Esophagus muscularis mucosa (tissue), 4 donors: Measurements from ENCODE around the gene TREML1.

ENCODE experiments used
- EP300 ChIP-seq: sonication (generic); formaldehyde crosslinking; IDR thresholded peaks from one replicate; pipeline ENCODE4 v1.6.1; 2017; ENCODE audit warnings: antibody characterized with exemption
- POLR2A ChIP-seq: fragments of 450-650 bp; IDR thresholded peaks from one replicate; pipeline ENCODE4 v1.6.1; 2017; ENCODE audit warnings: antibody characterized with exemption, moderate library complexity, mild to moderate bottlenecking, low read depth
- POLR2AphosphoS5 ChIP-seq, 2 donors: sonication (generic); formaldehyde crosslinking; IDR thresholded peaks; one replicate each; pipeline ENCODE4 v1.6.1; 2017; ENCODE audit warnings: antibody characterized with exemption in 2 of 2
- TF ChIP-seq, protein P1 (sequence below), 3 experiments: fragments of 200-600 bp in 2 of 3; fragments of 450-650 bp in 1 of 3; sonication (generic) in 2 of 3; IDR thresholded peaks; one replicate each; pipeline ENCODE4 v1.5.1; 2017 to 2019; ENCODE audit warnings: antibody characterized with exemption in 3 of 3, mild to moderate bottlenecking in 2 of 3, moderate library complexity in 1 of 3

DNA sequence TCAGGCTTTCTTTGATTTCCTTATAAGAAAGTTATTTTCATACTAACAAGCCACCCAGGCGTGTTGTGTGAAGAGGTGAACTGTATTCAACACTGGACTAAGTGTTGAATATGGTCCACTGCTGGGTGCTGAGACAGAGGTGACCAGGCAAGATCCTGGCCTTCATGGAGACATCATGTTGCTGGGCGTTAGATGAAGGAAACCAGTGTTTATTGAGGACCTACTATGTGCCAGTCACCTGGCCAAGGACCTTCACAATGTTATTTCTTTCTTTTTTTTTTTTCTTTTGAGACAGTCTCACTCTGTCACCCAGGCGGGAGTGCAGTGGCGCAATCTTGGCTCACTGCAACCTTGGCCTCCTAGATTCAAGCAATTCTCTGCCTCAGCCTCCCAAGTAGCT, 1.9 kb upstream of the TREML1 start:
- TF ChIP-seq, protein P1, sequence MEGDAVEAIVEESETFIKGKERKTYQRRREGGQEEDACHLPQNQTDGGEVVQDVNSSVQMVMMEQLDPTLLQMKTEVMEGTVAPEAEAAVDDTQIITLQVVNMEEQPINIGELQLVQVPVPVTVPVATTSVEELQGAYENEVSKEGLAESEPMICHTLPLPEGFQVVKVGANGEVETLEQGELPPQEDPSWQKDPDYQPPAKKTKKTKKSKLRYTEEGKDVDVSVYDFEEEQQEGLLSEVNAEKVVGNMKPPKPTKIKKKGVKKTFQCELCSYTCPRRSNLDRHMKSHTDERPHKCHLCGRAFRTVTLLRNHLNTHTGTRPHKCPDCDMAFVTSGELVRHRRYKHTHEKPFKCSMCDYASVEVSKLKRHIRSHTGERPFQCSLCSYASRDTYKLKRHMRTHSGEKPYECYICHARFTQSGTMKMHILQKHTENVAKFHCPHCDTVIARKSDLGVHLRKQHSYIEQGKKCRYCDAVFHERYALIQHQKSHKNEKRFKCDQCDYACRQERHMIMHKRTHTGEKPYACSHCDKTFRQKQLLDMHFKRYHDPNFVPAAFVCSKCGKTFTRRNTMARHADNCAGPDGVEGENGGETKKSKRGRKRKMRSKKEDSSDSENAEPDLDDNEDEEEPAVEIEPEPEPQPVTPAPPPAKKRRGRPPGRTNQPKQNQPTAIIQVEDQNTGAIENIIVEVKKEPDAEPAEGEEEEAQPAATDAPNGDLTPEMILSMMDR (IDR thresholded peaks at IDR 0.05), result no peak
- no peak for TF ChIP-seq POLR2AphosphoS5 (IDR thresholded peaks at IDR 0.05)
- TF ChIP-seq EP300, result no peak
- no peak for TF ChIP-seq POLR2A
